PC-9 (cell line): ENCODE measurements around the gene MED26. TPM values are rescaled to one million over a fixed set of nuclear protein-coding genes. Genes with fewer than 3 reads are reported as not detected.

ENCODE experiments used
- BruUV-seq: library from RNA; stranded (reverse); fragments of 400-500 nt; replicated peaks from 2 replicates; lab custom pipeline; 2021; lab: Mats Ljungman, UMichigan
- CTCF ChIA-PET: fragments of 300-600 bp; sonication (Branson Sonifier 250); formaldehyde crosslinking; loops from one replicate; lab custom pipeline; 2022; ENCODE audit warnings: antibody characterized with exemption; lab: Charles Lee
- POLR2A ChIA-PET: fragments of 300-600 bp; sonication (Branson Sonifier 250); formaldehyde crosslinking; loops from one replicate; lab custom pipeline; 2022; ENCODE audit warnings: antibody characterized with exemption; ENCODE audit not compliant: unreplicated experiment; lab: Charles Lee
- DNase-seq, 2 experiments: peaks; one replicate each; pipeline versions ENCODE4 v3.0.0 to v3.0.0-alpha.2; 2015 to 2022; ENCODE audit warnings: mixed read lengths in 1 of 2
- H2AFZ ChIP-seq: fragments of 200-600 bp; sonication (generic); 2 replicates; pipeline ENCODE4 v1.8.1; 2017; ENCODE audit warnings: antibody characterized with exemption
- H3F3A ChIP-seq: fragments of 200-600 bp; sonication (generic); 2 replicates; pipeline ENCODE4 v1.8.1; 2017; ENCODE audit warnings: antibody characterized with exemption, mild to moderate bottlenecking, low read depth; ENCODE audit not compliant: insufficient read depth
- H3K27ac ChIP-seq: fragments of 200-600 bp; sonication (generic); 2 replicates; pipeline ENCODE4 v1.6.1; 2016; ENCODE audit warnings: mixed run types
- H3K27me3 ChIP-seq: fragments of 200-600 bp; sonication (generic); 2 replicates; pipeline ENCODE4 v1.6.1; 2016; ENCODE audit warnings: low read depth, mixed run types; ENCODE audit not compliant: insufficient read depth
- H3K36me3 ChIP-seq: fragments of 200-600 bp; sonication (generic); 2 replicates; pipeline ENCODE4 v1.6.1; 2016; ENCODE audit warnings: low read depth, mixed run types
- H3K4me1 ChIP-seq: fragments of 200-600 bp; sonication (generic); replicated peaks from 2 replicates; pipeline ENCODE4 v1.6.1; 2016; ENCODE audit warnings: mixed run types; ENCODE audit not compliant: insufficient read depth
- H3K4me2 ChIP-seq: fragments of 200-600 bp; sonication (generic); 2 replicates; pipeline ENCODE4 v1.6.1; 2017; ENCODE audit warnings: mixed run types
- H3K4me3 ChIP-seq: fragments of 200-600 bp; sonication (generic); 2 replicates; pipeline ENCODE4 v1.6.1; 2016; ENCODE audit warnings: mixed run types
- H3K79me2 ChIP-seq: fragments of 200-600 bp; sonication (generic); 2 replicates; pipeline ENCODE4 v1.6.1; 2017; ENCODE audit warnings: low read depth, mixed run types
- H3K9me2 ChIP-seq: fragments of 200-600 bp; sonication (generic); 2 replicates; pipeline ENCODE4 v1.8.1; 2017; ENCODE audit warnings: mild to moderate bottlenecking; ENCODE audit not compliant: insufficient read depth
- H3K9me3 ChIP-seq: fragments of 200-600 bp; sonication (generic); 2 replicates; pipeline ENCODE4 v1.8.1; 2016; ENCODE audit warnings: low read depth; ENCODE audit not compliant: insufficient read depth
- H4K20me1 ChIP-seq: fragments of 200-600 bp; sonication (generic); 2 replicates; pipeline ENCODE4 v1.8.1; 2017; ENCODE audit not compliant: insufficient read depth
- CTCF ChIP-seq: fragments of 200-600 bp; sonication (generic); conservative IDR thresholded peaks from 2 replicates; pipeline ENCODE4 v1.6.1; 2017; ENCODE audit warnings: mixed run types, antibody characterized with exemption, mild to moderate bottlenecking, moderate library complexity
- EZH2 ChIP-seq: fragments of 200-600 bp; sonication (generic); IDR thresholded peaks from 2 replicates; pipeline ENCODE4 v1.8.0; 2017; ENCODE audit warnings: antibody characterized with exemption, low read depth
- intact Hi-C: fragments of 100-400 bp; cut with micrococcal nuclease; formaldehyde crosslinking; loops from one replicate; pipeline ENCODE4 v1.10.0; 2022; ENCODE audit not compliant: unreplicated experiment
- total RNA-seq: library from RNA; stranded (reverse); gene quantifications from 2 replicates; pipeline ENCODE4 v1.2.3, GENCODE V29; 2021

Gene MED26
- total RNA-seq, 1 experiment from 2014 or later: 11.9 TPM

GRCh38 chr19:16659832-16660708 is 32.1 kb upstream of the MED26 start, which contains the start of gene SMIM7:
Gene SMIM7 (minus strand): TSS chr19:16660144. CDS start chr19:16660110, 34 bp downstream.
- peaks cover 42% of the 10 kb centered on the region for H3K79me2 ChIP-seq
- TF ChIP-seq CTCF: peak; percentile 25; the same call in 1 of the 2 replicates
- TF ChIP-seq EZH2: no peak
- peak within 1 kb of the TSS; percentile 92 for H3K4me3 ChIP-seq
- no peaks in the 10 kb centered on the region for H3K27me3 ChIP-seq
- no peaks in the 10 kb centered on the region for H3K9me3 ChIP-seq
- H3K4me2 ChIP-seq: peak within 1 kb of the TSS; percentile 98
- H3K9me2 ChIP-seq: no peaks in the 10 kb centered on the region
- TSS peak; percentile 66 for BruUV-seq
- POLR2A ChIA-PET: interaction anchor here (0.5 kb wide), 2 partner anchors 721 to 1534 kb away, joined by 6 to 29 read pairs; a partner anchor contains a TSS
- CTCF ChIA-PET: interaction anchor here (0.6 kb wide), 1 partner anchor 46 kb away, joined by 4 read pairs; no protein-coding TSS in a partner anchor
- H4K20me1 ChIP-seq: peaks cover 40% of the 10 kb centered on the region
- peak within 1 kb of the TSS; percentile 95 for H2AFZ ChIP-seq
- H3F3A ChIP-seq: peaks cover 5% of the 10 kb centered on the region
- DNase-seq: peak; percentile 96 to 99
- intact Hi-C loops: no loop called here
- H3K4me1 ChIP-seq: peaks cover 22% of the 10 kb centered on the region
- peak within 1 kb of the TSS; percentile 40; the same call in 1 of the 2 replicates for H3K27ac ChIP-seq
- H3K36me3 ChIP-seq: peaks cover 9% of the 10 kb centered on the region; the same call in 1 of the 2 replicates

GRCh38 chr19:16659464-16659831 is 31.4 kb upstream of the MED26 start:
- H3K9me2 ChIP-seq: no peaks in the 10 kb centered on the region
- H3F3A ChIP-seq: peaks cover 5% of the 10 kb centered on the region
- H3K27ac ChIP-seq: no peak overlapping the region
- no peaks in the 10 kb centered on the region for H3K9me3 ChIP-seq
- peaks cover 48% of the 10 kb centered on the region for H3K79me2 ChIP-seq
- DNase-seq: no peak
- peak overlapping the region; percentile 93 for H3K4me2 ChIP-seq
- peaks cover 22% of the 10 kb centered on the region for H3K4me1 ChIP-seq
- peaks cover 45% of the 10 kb centered on the region for H4K20me1 ChIP-seq
- peaks cover 9% of the 10 kb centered on the region; the same call in 1 of the 2 replicates for H3K36me3 ChIP-seq
- no peaks in the 10 kb centered on the region for H3K27me3 ChIP-seq
- TF ChIP-seq EZH2 (no peak), CTCF (no peak)
- no TSS peak for BruUV-seq
- H3K4me3 ChIP-seq: peak overlapping the region; percentile 92
- ChIA-PET CTCF (interaction anchor here (0.7 kb wide), 1 partner anchor 20 kb away, joined by 3 read pairs; no protein-coding TSS in a partner anchor), POLR2A (interaction anchor here (0.5 kb wide), 1 partner anchor 1534 kb away, joined by 6 read pairs; a partner anchor contains a TSS)
- intact Hi-C loops: no loop called here
- H2AFZ ChIP-seq: peak overlapping the region; percentile 80; the same call in 1 of the 2 replicates

- POLR2A ChIA-PET: no interaction called here
Observed at GRCh38 chr19:16657384-16657783, 29.4 kb upstream of the MED26 start.

More at GRCh38 chr19:16657384-16657783, 29.4 kb upstream of the MED26 start:
- H4K20me1 ChIP-seq: peaks cover 61% of the 10 kb centered on the region
- peaks cover 14% of the 10 kb centered on the region for H3K4me1 ChIP-seq
- peaks cover 48% of the 10 kb centered on the region for H3K79me2 ChIP-seq
- no peak overlapping the region for H3K4me2 ChIP-seq
- no peak overlapping the region for H3K27ac ChIP-seq
- H3K9me3 ChIP-seq: no peaks in the 10 kb centered on the region
- CTCF ChIA-PET: no interaction called here
- TF ChIP-seq EZH2: no peak
- no peak for TF ChIP-seq CTCF
- no peak overlapping the region for H2AFZ ChIP-seq
- intact Hi-C loops: no loop called here
- no peak for DNase-seq
- no peak overlapping the region for H3K4me3 ChIP-seq
- no TSS peak for BruUV-seq
- no peaks in the 10 kb centered on the region for H3K27me3 ChIP-seq
- H3K9me2 ChIP-seq: no peaks in the 10 kb centered on the region
- peaks cover 5% of the 10 kb centered on the region for H3F3A ChIP-seq
- peaks cover 27% of the 10 kb centered on the region for H3K36me3 ChIP-seq
